H1 (cell line): ENCODE results near the gene AGBL4. TPM values are rescaled to one million over a fixed set of nuclear protein-coding genes. Genes with fewer than 3 reads are reported as not detected.

Experiments
- BACH1 ChIP-seq: IDR thresholded peaks from 2 replicates; pipeline ENCODE4 v1.6.1; 2012; ENCODE audit warnings: low read length, improper control_type of control experiment
- CTCF ChIP-seq, 3 experiments: IDR thresholded peaks; 1 replicate in 2 of 3; 2 replicates in 1 of 3; pipeline versions ENCODE4 v1.5.1 to v1.6.1; 2011; ENCODE audit warnings: low read length in 3 of 3, mild to moderate bottlenecking in 3 of 3, inconsistent platforms in 2 of 3, low read depth in 1 of 3, moderate library complexity in 1 of 3; ENCODE audit not compliant: insufficient read depth in 1 of 3; ENCODE audit errors: control extremely low read depth in 1 of 3
- GABPA ChIP-seq: IDR thresholded peaks from 2 replicates; pipeline ENCODE4 v1.6.1; 2011; ENCODE audit warnings: mild to moderate bottlenecking, low read length, moderate library complexity, borderline replicate concordance; ENCODE audit not compliant: insufficient read depth
- KDM4A ChIP-seq: IDR thresholded peaks from one replicate; pipeline ENCODE4 v1.7.1; 2012; ENCODE audit warnings: low read depth, mild to moderate bottlenecking, moderate library complexity, low read length, inconsistent platforms; ENCODE audit not compliant: severe bottlenecking
- RAD21 ChIP-seq, 2 experiments: IDR thresholded peaks in 1 of 2; conservative IDR thresholded peaks in 1 of 2; 2 replicates each; pipeline ENCODE4 v1.6.1; 2011; ENCODE audit warnings: low read depth in 2 of 2, low read length in 2 of 2, improper control_type of control experiment in 1 of 2, inconsistent platforms in 1 of 2, mild to moderate bottlenecking in 1 of 2, moderate library complexity in 1 of 2
- RFX5 ChIP-seq: IDR thresholded peaks from 2 replicates; pipeline ENCODE4 v1.6.1; 2011; ENCODE audit warnings: low read depth, low read length, improper control_type of control experiment, borderline replicate concordance
- polyA plus RNA-seq, 7 experiments: library from polyadenylated mRNA; depleted of rRNA in 3 of 7; stranded (reverse) in 5 of 7; unstranded in 2 of 7; fragments of >200 nt in 5 of 7; fragments of 200-250 nt in 2 of 7; gene quantifications; 1 replicate in 5 of 7; 2 replicates in 1 of 7; 4 replicates in 1 of 7; pipeline versions ENCODE4 v1.2.1 to v1.2.3, GENCODE V29; 2011 to 2013; ENCODE audit warnings: missing spikeins in 2 of 7, mixed read lengths in 2 of 7
- total RNA-seq: library from RNA; stranded (reverse); fragmentation: NEBNext Ultra II Directional; extraction: Animal tissue kit (Norgen Biotek cat#: 25700); gene quantifications from 2 replicates; pipeline ENCODE4 v1.2.1, GENCODE V29; 2021

The AGBL4 gene
- total and polyA plus RNA-seq, 2 of the 8 experiments (the other 6 are each of a cell fraction or from before 2014, with no cell fraction given) = 0.41 to 0.45 TPM

GRCh38 chr1:49185450-49185980 lies 838.2 kb downstream of the AGBL4 start (continued):
- TF ChIP-seq GABPA (no peak), BACH1 (no peak), KDM4A (no peak), RFX5 (no peak), CTCF (IDR thresholded peaks at IDR 0.05; ENCODE audit: control extremely low read depth in 1 of 3, insufficient read depth in 1 of 3, low read depth in 1 of 3, low read length in 3 of 3) (no peak), RAD21 (IDR thresholded peaks at IDR 0.05 in 1 of 2, conservative IDR thresholded peaks at IDR 0.05 in 1 of 2; ENCODE audit: low read depth in 2 of 2, low read length in 2 of 2) (no peak)
